ENCODE data around the gene CNOT10. TPM values are rescaled to one million over a fixed set of nuclear protein-coding genes. Genes with fewer than 3 reads are reported as not detected.
A peak's percentile ranks its signal among the peaks of the same experiment; 100 is the strongest.
"Not testable (repeated sequence)": the region's sequence is repeated elsewhere in the genome, so short reads cannot be mapped to it uniquely, and the experiment has no call there.

CNOT10 gene
- total and polyA plus RNA-seq, 4 donors = 14.1 to 57.5 (median 22.1) TPM

GRCh38 chr3:32655167-32655566, 29.8 kb upstream of the CNOT10 start:
- H3K36me3 ChIP-seq (ENCODE audit: control insufficient read depth in 4 of 4, insufficient read depth in 4 of 4, low read length in 4 of 4) = no peaks in the 10 kb centered on the region
- no peak for TF ChIP-seq CTCF (IDR thresholded peaks at IDR 0.05; ENCODE audit: control extremely low read depth, extremely low read depth)
- no peak for ATAC-seq (ENCODE audit: insufficient read depth, low FRiP score)
- no peaks in the 10 kb centered on the region for H3K9me3 ChIP-seq (ENCODE audit: control insufficient read depth in 4 of 4, insufficient read depth in 3 of 4, low read length in 3 of 4)
- H3K4me3 ChIP-seq = no peak overlapping the region
- WGBS, 2 donors = 84 to 95% methylated on average over 3 of the region's 3 CpGs
- no peak overlapping the region for H3K9ac ChIP-seq (ENCODE audit: insufficient read depth in 1 of 2, low read length in 2 of 2)
- no peaks in the 10 kb centered on the region for H3K27me3 ChIP-seq (ENCODE audit: control insufficient read depth in 3 of 3, insufficient read depth in 3 of 3, low read length in 2 of 3)
- DNase-seq = no peak
- H3K27ac ChIP-seq (ENCODE audit: low read depth in 1 of 2, low read length in 1 of 2) = no peak overlapping the region
- H3K4me1 ChIP-seq (ENCODE audit: control insufficient read depth in 5 of 5, insufficient read depth in 5 of 5, low read length in 5 of 5) = no peaks in the 10 kb centered on the region

DNA sequence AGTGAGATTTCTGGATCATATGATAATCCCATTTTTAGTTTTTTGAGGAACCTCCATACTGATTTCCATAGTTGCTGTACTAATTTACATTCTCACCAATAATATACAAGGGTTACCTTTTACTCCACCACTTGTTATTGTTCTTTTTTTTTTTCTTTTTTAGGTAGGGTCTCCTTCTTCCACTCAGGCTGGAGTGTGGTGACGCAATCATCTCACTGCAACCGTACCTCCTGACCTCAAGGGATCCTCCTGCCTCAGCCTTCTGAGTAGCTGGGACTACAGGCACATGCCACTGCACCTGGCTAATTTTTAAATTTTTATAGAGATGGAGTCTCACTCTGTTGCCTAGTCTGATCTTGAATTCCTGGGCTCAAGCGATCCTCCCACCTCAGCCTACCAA, 24.4 kb upstream of the CNOT10 start:
- Histone ChIP-seq H3K4me3 (no peak overlapping the region), H3K27me3 (ENCODE audit: control insufficient read depth in 3 of 3, insufficient read depth in 3 of 3, low read length in 2 of 3) (no peaks in the 10 kb centered on the region), H3K27ac (ENCODE audit: low read depth in 1 of 2, low read length in 1 of 2) (no peak overlapping the region), H3K36me3 (ENCODE audit: control insufficient read depth in 4 of 4, insufficient read depth in 4 of 4, low read length in 4 of 4) (no peaks in the 10 kb centered on the region), H3K9me3 (ENCODE audit: control insufficient read depth in 4 of 4, insufficient read depth in 3 of 4, low read length in 3 of 4) (no peaks in the 10 kb centered on the region), H3K4me1 (ENCODE audit: control insufficient read depth in 5 of 5, insufficient read depth in 5 of 5, low read length in 5 of 5) (no peaks in the 10 kb centered on the region), H3K9ac (ENCODE audit: insufficient read depth in 1 of 2, low read length in 2 of 2) (no peak overlapping the region)
- DNase-seq = no peak
- 72 to 83% methylated on average over 3 of the region's 3 CpGs for WGBS, 2 donors
- no peak for ATAC-seq (ENCODE audit: insufficient read depth, low FRiP score)
- no peak for TF ChIP-seq CTCF (IDR thresholded peaks at IDR 0.05; ENCODE audit: control extremely low read depth, extremely low read depth)

- Histone ChIP-seq H3K27ac (ENCODE audit: low read depth in 1 of 2, low read length in 1 of 2) (no peak overlapping the region), H3K9ac (ENCODE audit: insufficient read depth in 1 of 2, low read length in 2 of 2) (no peak overlapping the region), H3K9me3 (ENCODE audit: control insufficient read depth in 4 of 4, insufficient read depth in 3 of 4, low read length in 3 of 4) (no peaks in the 10 kb centered on the region), H3K36me3 (ENCODE audit: control insufficient read depth in 4 of 4, insufficient read depth in 4 of 4, low read length in 4 of 4) (no peaks in the 10 kb centered on the region), H3K27me3 (ENCODE audit: control insufficient read depth in 3 of 3, insufficient read depth in 3 of 3, low read length in 2 of 3) (no peaks in the 10 kb centered on the region), H3K4me1 (ENCODE audit: control insufficient read depth in 5 of 5, insufficient read depth in 5 of 5, low read length in 5 of 5) (no peaks in the 10 kb centered on the region), H3K4me3 (no peak overlapping the region)
- no peak for DNase-seq
- no peak for TF ChIP-seq CTCF (IDR thresholded peaks at IDR 0.05; ENCODE audit: control extremely low read depth, extremely low read depth)
- no peak for ATAC-seq (ENCODE audit: insufficient read depth, low FRiP score)
Measured at GRCh38 chr3:32662647-32663046, 22.3 kb upstream of the CNOT10 start.

- peak in 2 of 3 donors; percentile 72 to 79 for DNase-seq
- not testable (repeated sequence) for H3K36me3 ChIP-seq (ENCODE audit: control insufficient read depth in 4 of 4, insufficient read depth in 4 of 4, low read length in 4 of 4); H3K4me3 ChIP-seq; H3K4me1 ChIP-seq (ENCODE audit: control insufficient read depth in 5 of 5, insufficient read depth in 5 of 5, low read length in 5 of 5); H3K9ac ChIP-seq (ENCODE audit: insufficient read depth in 1 of 2, low read length in 2 of 2); H3K27me3 ChIP-seq (ENCODE audit: control insufficient read depth in 3 of 3, insufficient read depth in 3 of 3, low read length in 2 of 3); H3K9me3 ChIP-seq (ENCODE audit: control insufficient read depth in 4 of 4, insufficient read depth in 3 of 4, low read length in 3 of 4); H3K27ac ChIP-seq (ENCODE audit: low read depth in 1 of 2, low read length in 1 of 2)
- ATAC-seq (ENCODE audit: insufficient read depth, low FRiP score) = peak; percentile 83
- peak; percentile 45 for TF ChIP-seq CTCF (IDR thresholded peaks at IDR 0.05; ENCODE audit: control extremely low read depth, extremely low read depth)
- WGBS, 2 donors = 30 to 51% methylated on average over 5 of the region's 5 CpGs
Measured at GRCh38 chr3:32664630-32665075, 20.3 kb upstream of the CNOT10 start.

Measured in lung (tissue), 12 donors.